ENCODE data around the gene RAB5A. TPM values are rescaled to one million over a fixed set of nuclear protein-coding genes. Genes with fewer than 3 reads are reported as not detected.
"Not testable (repeated sequence)": the region's sequence is repeated elsewhere in the genome, so short reads cannot be mapped to it uniquely, and the experiment has no call there.

Gene RAB5A
- total RNA-seq, 1 donor from 2014 or later = 59.7 TPM

- Histone ChIP-seq H3K27me3 (ENCODE audit: control insufficient read depth, insufficient read depth, low read length) (no peaks in the 10 kb centered on the region), H3K36me3 (ENCODE audit: control insufficient read depth, insufficient read depth, low read length) (no peaks in the 10 kb centered on the region), H3K4me3 (ENCODE audit: low read depth, low read length) (no peak overlapping the region)
- no peak for TF ChIP-seq CTCF (IDR thresholded peaks at IDR 0.05; ENCODE audit: insufficient read depth, low read length, poor library complexity, severe bottlenecking)
- DNase-seq (ENCODE audit: low read depth) = no peak
Measured at GRCh38 chr3:19967812-19968211, 20.9 kb downstream of the RAB5A start.

GRCh38 chr3:19970327-19970726, 23.4 kb downstream of the RAB5A start:
- no peak for DNase-seq (ENCODE audit: low read depth)
- no peak overlapping the region for H3K4me3 ChIP-seq (ENCODE audit: low read depth, low read length)
- H3K36me3 ChIP-seq (ENCODE audit: control insufficient read depth, insufficient read depth, low read length) = no peaks in the 10 kb centered on the region
- TF ChIP-seq CTCF (IDR thresholded peaks at IDR 0.05; ENCODE audit: insufficient read depth, low read length, poor library complexity, severe bottlenecking) = no peak
- no peaks in the 10 kb centered on the region for H3K27me3 ChIP-seq (ENCODE audit: control insufficient read depth, insufficient read depth, low read length)

GRCh38 chr3:19972054-19972453, 25.2 kb downstream of the RAB5A start:
- no peaks in the 10 kb centered on the region for H3K36me3 ChIP-seq (ENCODE audit: control insufficient read depth, insufficient read depth, low read length)
- DNase-seq (ENCODE audit: low read depth) = no peak
- no peak overlapping the region for H3K4me3 ChIP-seq (ENCODE audit: low read depth, low read length)
- H3K27me3 ChIP-seq (ENCODE audit: control insufficient read depth, insufficient read depth, low read length) = no peaks in the 10 kb centered on the region
- no peak for TF ChIP-seq CTCF (IDR thresholded peaks at IDR 0.05; ENCODE audit: insufficient read depth, low read length, poor library complexity, severe bottlenecking)

- not testable (repeated sequence) for H3K4me3 ChIP-seq (ENCODE audit: low read depth, low read length); H3K36me3 ChIP-seq (ENCODE audit: control insufficient read depth, insufficient read depth, low read length); H3K27me3 ChIP-seq (ENCODE audit: control insufficient read depth, insufficient read depth, low read length); DNase-seq (ENCODE audit: low read depth)
Measured at GRCh38 chr3:19988904-19989303, 42.0 kb downstream of the RAB5A start.

- H3K4me3 ChIP-seq (ENCODE audit: low read depth, low read length) = no peak overlapping the region
- no peak for DNase-seq (ENCODE audit: low read depth)
Measured at GRCh38 chr3:19994796-19995195, 47.9 kb downstream of the RAB5A start.

GRCh38 chr3:19997502-19997901, 50.6 kb downstream of the RAB5A start:
- no peak for DNase-seq (ENCODE audit: low read depth)
- H3K27me3 ChIP-seq (ENCODE audit: control insufficient read depth, insufficient read depth, low read length) = no peaks in the 10 kb centered on the region
- no peak for TF ChIP-seq CTCF (IDR thresholded peaks at IDR 0.05; ENCODE audit: insufficient read depth, low read length, poor library complexity, severe bottlenecking)
- H3K36me3 ChIP-seq (ENCODE audit: control insufficient read depth, insufficient read depth, low read length) = no peaks in the 10 kb centered on the region
- H3K4me3 ChIP-seq (ENCODE audit: low read depth, low read length) = no peak overlapping the region

More at GRCh38 chr3:19994796-19995195, 47.9 kb downstream of the RAB5A start:
- Histone ChIP-seq H3K36me3 (ENCODE audit: control insufficient read depth, insufficient read depth, low read length) (no peaks in the 10 kb centered on the region), H3K27me3 (ENCODE audit: control insufficient read depth, insufficient read depth, low read length) (no peaks in the 10 kb centered on the region)
- TF ChIP-seq CTCF (IDR thresholded peaks at IDR 0.05; ENCODE audit: insufficient read depth, low read length, poor library complexity, severe bottlenecking) = no peak

Measured in kidney epithelial cell (primary cell).